A549 (cell line): Measurements from ENCODE around the gene SRPK2. TPM values are rescaled to one million over a fixed set of nuclear protein-coding genes. Genes with fewer than 3 reads are reported as not detected.
A peak's percentile ranks its signal among the peaks of the same experiment; 100 is the strongest.

Experiments used
- ATAC-seq, 2 experiments: fragments of 200-7000 bp in 1 of 2; fragments of >200 bp in 1 of 2; cut with Nextera tagmentation in 1 of 2; cut with Tn5 transposase in 1 of 2; 3 replicates each; pipeline versions ENCODE4 v1.8.0 to v1.9.1; 2018 to 2020; ENCODE audit warnings: mild to moderate bottlenecking in 1 of 2, moderate library complexity in 1 of 2
- CTCF ChIA-PET: fragments of 300-600 bp; sonication (Branson Sonifier 250); formaldehyde crosslinking; extraction: SDS; loops from one replicate; lab custom pipeline; 2021; ENCODE audit warnings: antibody characterized with exemption, inconsistent platforms; lab: Yijun Ruan, JAX
- POLR2A ChIA-PET: fragments of 350-600 bp; formaldehyde crosslinking; extraction: SDS; loops from one replicate; lab custom pipeline; 2021; ENCODE audit warnings: antibody characterized with exemption, inconsistent platforms; lab: Yijun Ruan, JAX
- DNase-seq, 2 experiments: peaks; one replicate each; pipeline versions ENCODE4 v3.0.0 to v3.0.0-alpha.2; 2011 to 2016; ENCODE audit warnings: low read depth in 1 of 2, low spot score in 1 of 2
- FAIRE-seq: peaks from 2 replicates; lab custom pipeline; 2011; peaks lifted over from hg19 to GRCh38; lab: Jason Lieb, UNC
- H3K27ac ChIP-seq, 2 experiments: fragments of >200 bp; sonication (Bioruptor Twin); formaldehyde crosslinking; 3 replicates each; pipeline ENCODE4 v1.5.1; 2016 to 2017
- H3K4me1 ChIP-seq: fragments of >200 bp; sonication (Bioruptor Twin); formaldehyde crosslinking; 3 replicates; pipeline ENCODE4 v1.6.1; 2016
- H3K4me2 ChIP-seq: fragments of >200 bp; sonication (Bioruptor Twin); formaldehyde crosslinking; 3 replicates; pipeline ENCODE4 v1.6.1; 2016
- H3K4me3 ChIP-seq: fragments of >200 bp; sonication (Bioruptor Twin); formaldehyde crosslinking; 3 replicates; pipeline ENCODE4 v1.5.1; 2016
- H3K9me3 ChIP-seq: fragments of >200 bp; sonication (Bioruptor Twin); formaldehyde crosslinking; 3 replicates; pipeline ENCODE4 v1.6.1; 2016
- CBX2 ChIP-seq: fragments of 200-600 bp; sonication (generic); IDR thresholded peaks from 2 replicates; pipeline ENCODE4 v1.6.1; 2016; ENCODE audit warnings: low read depth, mild to moderate bottlenecking, borderline replicate concordance
- CBX8 ChIP-seq: fragments of 200-600 bp; sonication (generic); IDR thresholded peaks from 2 replicates; pipeline ENCODE4 v1.6.1; 2016
- CHD2 ChIP-seq: fragments of 150-350 bp; IDR thresholded peaks from 2 replicates; pipeline ENCODE4 v1.6.1; 2014; ENCODE audit warnings: low read length; ENCODE audit not compliant: partially characterized antibody
- EP300 ChIP-seq, 2 experiments: fragments of >200 bp; sonication (Bioruptor Twin); formaldehyde crosslinking; IDR thresholded peaks; 2 replicates in 1 of 2; 3 replicates in 1 of 2; pipeline ENCODE4 v1.6.1; 2016 to 2017
- ESRRA ChIP-seq: fragments of 150-350 bp; IDR thresholded peaks from 2 replicates; pipeline ENCODE4 v1.6.1; 2014; ENCODE audit warnings: mild to moderate bottlenecking, low read length, borderline replicate concordance
- GATA3 ChIP-seq: IDR thresholded peaks from 2 replicates; pipeline ENCODE4 v1.6.1; 2012; ENCODE audit warnings: borderline replicate concordance
- HDAC2 ChIP-seq: fragments of 200-600 bp; sonication (generic); IDR thresholded peaks from 2 replicates; pipeline ENCODE4 v1.6.1; 2016
- HEYL ChIP-seq: fragments of 250-450 bp; sonication (Bioruptor Pico); IDR thresholded peaks from 2 replicates; pipeline ENCODE4 v1.8.0; 2021; ENCODE audit warnings: mild to moderate bottlenecking, moderate library complexity
- HOXA7 ChIP-seq: fragments of 250-450 bp; sonication (Bioruptor Pico); IDR thresholded peaks from 2 replicates; pipeline ENCODE4 v1.5.0; 2020; ENCODE audit warnings: mild to moderate bottlenecking, moderate library complexity
- JUNB ChIP-seq: fragments of >200 bp; sonication (Bioruptor Twin); formaldehyde crosslinking; IDR thresholded peaks from 2 replicates; pipeline ENCODE4 v1.6.1; 2016
- KDM1A ChIP-seq: fragments of 200-600 bp; sonication (generic); IDR thresholded peaks from 2 replicates; pipeline ENCODE4 v1.6.1; 2016; ENCODE audit warnings: low read depth, mild to moderate bottlenecking
- NFE2L2 ChIP-seq: fragments of 150-350 bp; conservative IDR thresholded peaks from 2 replicates; pipeline ENCODE4 v1.6.1; 2014; ENCODE audit warnings: low read length
- NR3C1 ChIP-seq: fragments of >200 bp; sonication (Bioruptor Twin); formaldehyde crosslinking; IDR thresholded peaks from 3 replicates; pipeline ENCODE4 v1.6.1; 2017
- RAD21 ChIP-seq, 2 experiments: fragments of >200 bp in 1 of 2; sonication (Bioruptor Twin) in 1 of 2; formaldehyde crosslinking in 1 of 2; IDR thresholded peaks in 1 of 2; conservative IDR thresholded peaks in 1 of 2; 2 replicates in 1 of 2; 3 replicates in 1 of 2; pipeline ENCODE4 v1.6.1; 2012 to 2018; ENCODE audit warnings: inconsistent platforms in 1 of 2
- SREBF2 ChIP-seq: fragments of 450-650 bp; IDR thresholded peaks from 2 replicates; pipeline ENCODE4 v1.6.1; 2014; ENCODE audit warnings: mild to moderate bottlenecking, moderate library complexity
- TFCP2L1 ChIP-seq: fragments of 250-450 bp; sonication (Bioruptor Pico); IDR thresholded peaks from 2 replicates; pipeline ENCODE4 v1.5.0; 2021; ENCODE audit warnings: mild to moderate bottlenecking
- ZFP36 ChIP-seq: fragments of 450-650 bp; IDR thresholded peaks from 2 replicates; pipeline ENCODE4 v1.6.1; 2014; ENCODE audit warnings: borderline replicate concordance; ENCODE audit not compliant: partially characterized antibody
- WGBS: methylation state at CpG from one replicate; pipeline ENCODE4 v1.1.6; 2017; ENCODE audit errors: missing lambda C conversion rate; 5-methylcytosine and 5-hydroxymethylcytosine counted together
- polyA plus RNA-seq, 4 experiments: library from polyadenylated mRNA; depleted of rRNA in 3 of 4; stranded (reverse); fragments of >200 nt; fragmentation: RNase III in 1 of 4; extraction: RNeasy Plus Mini Kit Qiagen cat#74134 plus additional on column Dnase treatment in 1 of 4; gene quantifications; 2 replicates in 3 of 4; 3 replicates in 1 of 4; pipeline ENCODE4 v1.2.3, GENCODE V29; 2011 to 2017
- TF ChIP-seq, protein P1 (sequence below): IDR thresholded peaks from 2 replicates; pipeline ENCODE4 v1.6.1; 2012
- TF ChIP-seq, protein P2 (sequence below): fragments of 150-350 bp; IDR thresholded peaks from 2 replicates; pipeline ENCODE4 v1.6.1; 2014; ENCODE audit warnings: low read depth, mild to moderate bottlenecking, low read length
- TF ChIP-seq, protein P3 (sequence below): IDR thresholded peaks from 2 replicates; pipeline ENCODE4 v1.6.1; 2012
- TF ChIP-seq, protein P4 (sequence below): fragments of >200 bp; sonication (Bioruptor Twin); formaldehyde crosslinking; IDR thresholded peaks from 3 replicates; pipeline ENCODE4 v1.5.1; 2016
- TF ChIP-seq, protein P5 (sequence below): IDR thresholded peaks from 2 replicates; pipeline ENCODE4 v1.6.1; 2012; ENCODE audit warnings: low read depth, borderline replicate concordance

SRPK2 gene
- polyA plus RNA-seq, 2 of the 4 experiments (the other 2 are of a cell fraction): 23.0 to 30.9 TPM

DNA sequence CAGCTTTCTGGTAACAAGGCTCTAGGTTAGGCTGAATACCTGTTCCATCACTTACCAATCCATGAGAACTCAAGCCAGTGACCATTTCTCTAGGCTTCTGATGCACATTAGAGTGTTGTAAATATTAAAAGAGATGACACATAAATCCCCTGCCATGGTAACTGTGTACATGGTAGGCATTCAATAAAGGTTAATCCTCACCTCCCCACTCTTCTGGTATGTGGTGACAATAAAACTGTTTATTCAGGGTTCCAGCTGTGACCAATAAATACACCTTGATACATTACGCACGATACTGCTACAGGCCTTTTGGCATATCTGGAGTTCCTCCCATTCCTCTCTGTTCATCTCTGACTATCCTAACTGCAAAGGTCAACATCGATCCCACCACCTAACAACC, 171.9 kb downstream of the SRPK2 start:
- no peaks in the 10 kb centered on the region for H3K9me3 ChIP-seq
- POLR2A ChIA-PET: no interaction called here
- 70% methylated on average over 3 of the region's 3 CpGs for WGBS

DNA sequence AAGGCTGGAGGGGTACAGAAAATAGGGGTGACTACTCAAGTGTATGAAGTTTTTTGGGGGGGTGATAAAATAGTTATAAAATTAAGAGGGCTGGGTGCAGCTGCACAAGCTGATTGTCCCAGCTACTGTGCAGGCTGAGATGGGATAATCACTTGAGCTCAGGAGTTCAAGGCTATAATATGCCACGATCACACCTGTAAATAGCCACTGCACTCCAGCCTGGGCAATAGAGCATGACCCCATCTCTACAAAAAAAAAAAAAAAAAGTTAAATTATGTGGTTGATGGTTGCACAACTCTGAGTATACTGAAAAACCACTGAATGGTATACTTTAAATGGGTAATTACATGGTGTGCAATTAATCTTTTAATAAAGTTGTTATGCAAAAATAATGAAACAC, 172.9 kb downstream of the SRPK2 start:
- 93% methylated on average over 1 of the region's 1 CpG for WGBS
- FAIRE-seq: no peak
- Histone ChIP-seq H3K4me2 (no peak overlapping the region), H3K9me3 (no peaks in the 10 kb centered on the region), H3K4me3 (no peak overlapping the region), H3K27ac (no peak overlapping the region), H3K4me1 (peaks cover 37% of the 10 kb centered on the region)
- TF ChIP-seq, protein P1, sequence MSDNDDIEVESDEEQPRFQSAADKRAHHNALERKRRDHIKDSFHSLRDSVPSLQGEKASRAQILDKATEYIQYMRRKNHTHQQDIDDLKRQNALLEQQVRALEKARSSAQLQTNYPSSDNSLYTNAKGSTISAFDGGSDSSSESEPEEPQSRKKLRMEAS: no peak
- TF ChIP-seq GATA3: no peak
- TF ChIP-seq JUNB: no peak
- TF ChIP-seq TFCP2L1 (CRISPR knock-in tag): no peak
- no peak for TF ChIP-seq ZFP36
- TF ChIP-seq KDM1A: no peak
- TF ChIP-seq, protein P2, sequence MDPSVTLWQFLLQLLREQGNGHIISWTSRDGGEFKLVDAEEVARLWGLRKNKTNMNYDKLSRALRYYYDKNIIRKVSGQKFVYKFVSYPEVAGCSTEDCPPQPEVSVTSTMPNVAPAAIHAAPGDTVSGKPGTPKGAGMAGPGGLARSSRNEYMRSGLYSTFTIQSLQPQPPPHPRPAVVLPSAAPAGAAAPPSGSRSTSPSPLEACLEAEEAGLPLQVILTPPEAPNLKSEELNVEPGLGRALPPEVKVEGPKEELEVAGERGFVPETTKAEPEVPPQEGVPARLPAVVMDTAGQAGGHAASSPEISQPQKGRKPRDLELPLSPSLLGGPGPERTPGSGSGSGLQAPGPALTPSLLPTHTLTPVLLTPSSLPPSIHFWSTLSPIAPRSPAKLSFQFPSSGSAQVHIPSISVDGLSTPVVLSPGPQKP: no peak
- no peak for TF ChIP-seq HEYL (CRISPR knock-in tag)
- no peak for TF ChIP-seq CHD2
- TF ChIP-seq CBX8: no peak
- no peak for TF ChIP-seq SREBF2
- POLR2A ChIA-PET: no interaction called here
- no peak for ATAC-seq
- CTCF ChIA-PET: no interaction called here
- DNase-seq: no peak

More for the DNA sequence above, 171.9 kb downstream of the SRPK2 start:
- Histone ChIP-seq H3K4me1 (peaks cover 37% of the 10 kb centered on the region), H3K27ac (no peak overlapping the region; a peak in 1 of 6 replicates), H3K4me3 (no peak overlapping the region), H3K4me2 (peak overlapping the region; percentile 9; the same call in 1 of the 3 replicates)
- FAIRE-seq (no peak), ATAC-seq (no peak; a peak in 2 of 6 replicates), DNase-seq (peak in 1 of 2 experiments; percentile 29)
- CTCF ChIA-PET: no interaction called here
- TF ChIP-seq TFCP2L1 (CRISPR knock-in tag) (no peak), NR3C1 (no peak), KDM1A (no peak), HDAC2 (no peak), ESRRA (no peak)
- TF ChIP-seq, protein P3, sequence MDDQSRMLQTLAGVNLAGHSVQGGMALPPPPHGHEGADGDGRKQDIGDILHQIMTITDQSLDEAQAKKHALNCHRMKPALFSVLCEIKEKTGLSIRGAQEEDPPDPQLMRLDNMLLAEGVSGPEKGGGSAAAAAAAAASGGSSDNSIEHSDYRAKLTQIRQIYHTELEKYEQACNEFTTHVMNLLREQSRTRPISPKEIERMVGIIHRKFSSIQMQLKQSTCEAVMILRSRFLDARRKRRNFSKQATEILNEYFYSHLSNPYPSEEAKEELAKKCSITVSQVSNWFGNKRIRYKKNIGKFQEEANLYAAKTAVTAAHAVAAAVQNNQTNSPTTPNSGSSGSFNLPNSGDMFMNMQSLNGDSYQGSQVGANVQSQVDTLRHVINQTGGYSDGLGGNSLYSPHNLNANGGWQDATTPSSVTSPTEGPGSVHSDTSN: no peak

DNA sequence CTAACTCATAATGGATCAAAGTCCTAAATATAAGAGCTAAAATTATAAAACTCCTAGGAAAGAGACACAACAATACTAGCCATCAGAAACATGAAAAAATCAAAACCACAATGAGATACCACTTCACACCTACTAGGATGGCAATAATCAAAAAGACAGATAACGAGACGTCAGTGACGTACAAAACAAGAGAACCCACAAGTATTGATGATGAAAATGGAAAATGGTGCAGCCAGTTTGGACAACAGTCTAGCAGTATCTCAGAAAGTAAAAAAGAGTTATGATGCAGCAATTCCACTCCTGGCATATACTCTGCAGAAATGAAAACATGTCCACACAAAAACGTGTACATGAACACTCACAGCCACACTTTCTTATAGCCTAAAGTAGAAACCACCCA, 173.5 kb downstream of the SRPK2 start:
- CTCF ChIA-PET: interaction anchor here (0.9 kb wide), 1 partner anchor 109 kb away, joined by 4 read pairs; no protein-coding TSS in a partner anchor
- DNase-seq: no peak
- Histone ChIP-seq H3K27ac (no peak overlapping the region), H3K4me1 (peaks cover 38% of the 10 kb centered on the region), H3K4me2 (no peak overlapping the region), H3K9me3 (no peaks in the 10 kb centered on the region), H3K4me3 (no peak overlapping the region)
- POLR2A ChIA-PET: no interaction called here
- 95% methylated on average over 4 of the region's 4 CpGs for WGBS
- no peak for ATAC-seq
- no peak for FAIRE-seq
- TF ChIP-seq EP300 (IDR thresholded peaks at IDR 0.05) (no peak), NFE2L2 (no peak), RAD21 (conservative IDR thresholded peaks at IDR 0.05 in 1 of 2, IDR thresholded peaks at IDR 0.05 in 1 of 2) (no peak), HOXA7 (CRISPR knock-in tag) (no peak), CHD2 (no peak), GATA3 (no peak), CBX2 (no peak), HDAC2 (no peak), SREBF2 (no peak)
- TF ChIP-seq, protein P2: no peak
- TF ChIP-seq, protein P4, sequence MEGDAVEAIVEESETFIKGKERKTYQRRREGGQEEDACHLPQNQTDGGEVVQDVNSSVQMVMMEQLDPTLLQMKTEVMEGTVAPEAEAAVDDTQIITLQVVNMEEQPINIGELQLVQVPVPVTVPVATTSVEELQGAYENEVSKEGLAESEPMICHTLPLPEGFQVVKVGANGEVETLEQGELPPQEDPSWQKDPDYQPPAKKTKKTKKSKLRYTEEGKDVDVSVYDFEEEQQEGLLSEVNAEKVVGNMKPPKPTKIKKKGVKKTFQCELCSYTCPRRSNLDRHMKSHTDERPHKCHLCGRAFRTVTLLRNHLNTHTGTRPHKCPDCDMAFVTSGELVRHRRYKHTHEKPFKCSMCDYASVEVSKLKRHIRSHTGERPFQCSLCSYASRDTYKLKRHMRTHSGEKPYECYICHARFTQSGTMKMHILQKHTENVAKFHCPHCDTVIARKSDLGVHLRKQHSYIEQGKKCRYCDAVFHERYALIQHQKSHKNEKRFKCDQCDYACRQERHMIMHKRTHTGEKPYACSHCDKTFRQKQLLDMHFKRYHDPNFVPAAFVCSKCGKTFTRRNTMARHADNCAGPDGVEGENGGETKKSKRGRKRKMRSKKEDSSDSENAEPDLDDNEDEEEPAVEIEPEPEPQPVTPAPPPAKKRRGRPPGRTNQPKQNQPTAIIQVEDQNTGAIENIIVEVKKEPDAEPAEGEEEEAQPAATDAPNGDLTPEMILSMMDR: no peak
- TF ChIP-seq, protein P5, sequence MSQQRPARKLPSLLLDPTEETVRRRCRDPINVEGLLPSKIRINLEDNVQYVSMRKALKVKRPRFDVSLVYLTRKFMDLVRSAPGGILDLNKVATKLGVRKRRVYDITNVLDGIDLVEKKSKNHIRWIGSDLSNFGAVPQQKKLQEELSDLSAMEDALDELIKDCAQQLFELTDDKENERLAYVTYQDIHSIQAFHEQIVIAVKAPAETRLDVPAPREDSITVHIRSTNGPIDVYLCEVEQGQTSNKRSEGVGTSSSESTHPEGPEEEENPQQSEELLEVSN: no peak
